NK-92 (cell line): Measurements from ENCODE around the gene TACO1.

ENCODE experiments used
- DNase-seq: peaks from one replicate; lab custom pipeline; 2025; ENCODE audit not compliant: unreplicated experiment; lab: John Stamatoyannopoulos, UW

Gene TACO1

DNA sequence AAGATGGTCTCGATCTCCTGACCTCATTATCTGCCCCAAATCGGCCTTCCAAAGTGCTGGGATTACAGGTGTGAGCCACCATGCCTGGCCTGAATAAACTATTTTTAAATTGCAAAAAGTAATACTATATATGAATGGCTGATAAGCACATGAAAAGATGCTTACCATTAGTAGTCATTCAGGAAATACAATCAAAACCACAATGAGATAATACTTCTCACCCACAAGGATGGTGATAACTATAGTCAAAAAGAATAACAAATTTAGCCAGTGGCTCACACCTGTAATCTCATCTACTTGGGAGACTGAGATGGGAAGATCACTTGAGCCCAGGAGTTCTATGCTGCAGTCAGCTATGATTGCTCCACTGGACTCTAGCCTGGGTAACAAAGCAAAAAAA is 2.4 kb upstream of the TACO1 start:
- no peak for DNase-seq

- no peak for DNase-seq
Observed at GRCh38 chr17:63601439-63602371, 1.0 kb downstream of the TACO1 start.

DNA sequence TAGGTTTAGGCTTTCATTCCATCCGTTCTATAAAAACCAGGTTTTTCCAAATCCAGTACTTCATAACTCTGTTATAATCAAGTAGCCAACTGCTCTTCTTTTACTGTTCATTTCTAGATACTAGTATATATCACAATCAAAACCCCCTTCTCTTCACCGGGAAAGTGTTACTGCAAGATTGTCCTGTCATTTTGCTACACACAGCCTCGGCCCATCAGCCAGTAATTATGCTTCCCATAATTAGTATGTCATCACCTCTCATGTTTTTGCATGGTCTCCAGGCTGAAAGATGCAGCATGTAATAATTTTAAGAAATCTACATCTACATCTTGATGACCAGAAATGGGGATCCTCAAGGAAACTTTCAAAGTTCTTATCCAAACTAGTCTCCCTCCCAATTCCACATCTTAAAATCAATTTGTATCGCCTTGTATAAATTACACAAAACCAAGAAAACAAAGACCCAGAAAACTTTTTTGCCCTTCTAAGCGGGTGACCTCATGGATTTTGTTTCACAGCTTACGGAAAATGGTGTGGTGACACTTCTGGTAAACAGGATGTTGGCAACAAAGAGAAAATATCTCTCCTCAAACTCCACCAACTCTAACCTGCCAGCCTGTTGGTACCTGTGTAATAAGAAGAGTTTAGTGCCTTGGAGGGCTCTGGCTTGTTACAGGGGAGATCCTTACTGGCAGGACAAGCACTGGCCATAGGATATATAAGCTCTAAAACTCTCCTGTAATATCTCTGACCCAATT is 9.3 kb downstream of the TACO1 start:
- no peak for DNase-seq

- DNase-seq, result no peak
Observed at GRCh38 chr17:63610854-63611253, 10.2 kb downstream of the TACO1 start.

GRCh38 chr17:63611354-63611753 is 10.7 kb downstream of the TACO1 start:
- no peak for DNase-seq

- no peak for DNase-seq
Observed at GRCh38 chr17:63613663-63614062, 13.0 kb downstream of the TACO1 start.

DNA sequence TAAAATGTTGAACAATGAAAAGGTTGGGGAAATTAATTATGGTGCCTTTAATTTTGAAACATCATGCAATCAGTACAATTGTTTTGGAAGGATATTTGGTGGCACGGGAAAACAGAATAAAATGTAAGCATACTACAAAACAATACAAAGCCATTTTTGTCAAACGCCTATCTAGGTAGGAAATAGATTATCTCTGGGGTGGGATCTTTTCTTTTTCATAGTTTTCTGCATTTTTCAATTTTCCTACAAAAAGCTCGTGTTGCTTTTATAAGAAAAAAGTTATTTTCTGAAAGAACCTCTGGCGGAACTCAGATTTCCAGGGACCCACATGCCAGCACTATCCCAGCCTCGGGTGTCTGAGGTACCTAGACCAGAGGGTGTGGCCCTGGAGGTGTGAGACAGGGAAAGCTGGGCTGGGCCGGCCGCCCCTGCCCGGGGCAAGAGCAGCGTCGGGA is 20.6 kb downstream of the TACO1 start:
- DNase-seq, result no peak

- peak; percentile 94 for DNase-seq
Observed at GRCh38 chr17:63621684-63622573, 21.2 kb downstream of the TACO1 start, which contains the start of gene MAP3K3. MAP3K3 (plus strand) TSS chr17:63622417; CDS start chr17:63622760, 343 bp downstream.

DNA sequence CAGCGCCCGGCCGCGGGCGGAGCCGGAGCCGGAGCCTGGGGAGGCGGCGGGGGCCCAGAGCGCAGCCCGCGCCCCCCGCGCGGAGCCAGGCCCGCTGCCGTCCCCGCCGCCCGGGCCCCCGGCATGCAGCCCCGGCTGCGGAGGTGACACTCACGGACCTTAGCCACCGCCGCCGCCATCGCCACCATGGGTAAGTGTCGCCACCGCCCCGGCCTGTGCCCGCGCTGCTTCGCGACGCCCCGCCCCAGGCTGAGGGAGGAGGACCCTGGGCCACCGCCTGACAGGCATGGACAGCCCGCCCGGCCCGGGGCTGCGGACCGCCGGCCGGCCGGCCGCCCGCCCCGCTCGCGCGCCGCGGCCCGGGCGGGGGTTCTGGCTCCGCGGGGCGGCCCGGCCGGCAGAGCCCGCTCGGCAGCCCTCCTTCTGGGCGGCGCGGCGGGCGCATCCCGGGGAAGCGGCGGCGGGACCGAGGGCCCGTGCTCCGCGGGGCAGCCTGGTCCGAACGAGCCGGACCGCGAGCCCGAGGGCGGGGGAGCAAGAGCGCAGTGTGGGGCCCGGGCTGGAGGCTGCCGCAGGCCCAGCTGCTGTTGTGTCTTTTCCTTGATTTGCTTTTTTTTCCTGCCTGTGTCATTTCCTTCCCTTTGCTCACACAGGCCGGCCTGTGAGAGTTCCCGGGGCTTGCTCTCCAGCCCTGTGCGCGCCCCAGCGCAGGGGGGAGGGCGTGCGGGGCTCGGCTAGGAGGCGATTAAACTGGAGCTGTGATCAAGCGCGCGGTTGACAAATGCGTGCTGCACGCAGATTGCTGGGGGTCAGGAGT is 22.1 kb downstream of the TACO1 start:
- no peak for DNase-seq

GRCh38 chr17:63623786-63624530 is 23.3 kb downstream of the TACO1 start:
- DNase-seq, result no peak

DNA sequence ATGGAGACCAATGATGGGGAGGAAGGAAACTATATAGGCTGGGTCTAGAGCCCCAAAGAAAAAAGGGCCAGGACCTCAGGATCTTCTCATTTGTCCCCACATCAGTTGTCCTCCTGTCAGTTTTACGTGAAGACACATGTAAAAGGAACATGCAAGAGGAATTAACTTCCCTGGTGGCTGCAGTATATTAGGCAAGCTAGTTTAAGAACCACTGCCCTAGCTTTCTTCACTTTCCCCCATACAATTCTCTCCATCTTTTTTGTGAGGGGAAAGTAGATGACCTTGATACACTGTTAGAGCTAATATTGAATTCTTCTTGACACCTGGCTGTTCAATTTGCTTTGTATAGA is 23.8 kb downstream of the TACO1 start:
- DNase-seq, result no peak

GRCh38 chr17:63626551-63627180 is 26.0 kb downstream of the TACO1 start:
- DNase-seq, result no peak

- DNase-seq, result no peak
Observed at GRCh38 chr17:63629627-63630026, 28.9 kb downstream of the TACO1 start.

- DNase-seq, result no peak
Observed at GRCh38 chr17:63631062-63631461, 30.4 kb downstream of the TACO1 start.

GRCh38 chr17:63631626-63632025 is 30.9 kb downstream of the TACO1 start:
- no peak for DNase-seq

DNA sequence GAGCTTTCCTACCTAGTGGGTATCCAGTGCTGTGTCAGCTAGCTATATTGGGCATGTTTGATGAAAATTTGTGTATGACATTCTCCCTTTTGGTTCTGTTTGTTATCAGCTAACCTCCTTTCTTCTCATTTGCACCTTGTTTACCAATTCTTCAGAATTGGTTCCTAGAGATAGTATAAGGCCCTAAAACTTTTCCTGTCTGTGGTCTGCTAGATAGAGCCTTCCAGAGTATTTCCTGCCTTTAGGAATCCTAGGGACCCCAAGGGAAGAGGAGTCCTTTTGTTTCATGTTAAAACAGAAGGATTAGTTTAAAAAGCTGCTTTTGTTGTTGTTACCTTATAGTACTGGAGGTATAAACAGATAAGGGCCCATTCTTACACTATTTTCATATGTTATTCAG is 33.0 kb downstream of the TACO1 start:
- DNase-seq, result no peak

- no peak for DNase-seq
Observed at GRCh38 chr17:63634163-63634562, 33.5 kb downstream of the TACO1 start.

DNA sequence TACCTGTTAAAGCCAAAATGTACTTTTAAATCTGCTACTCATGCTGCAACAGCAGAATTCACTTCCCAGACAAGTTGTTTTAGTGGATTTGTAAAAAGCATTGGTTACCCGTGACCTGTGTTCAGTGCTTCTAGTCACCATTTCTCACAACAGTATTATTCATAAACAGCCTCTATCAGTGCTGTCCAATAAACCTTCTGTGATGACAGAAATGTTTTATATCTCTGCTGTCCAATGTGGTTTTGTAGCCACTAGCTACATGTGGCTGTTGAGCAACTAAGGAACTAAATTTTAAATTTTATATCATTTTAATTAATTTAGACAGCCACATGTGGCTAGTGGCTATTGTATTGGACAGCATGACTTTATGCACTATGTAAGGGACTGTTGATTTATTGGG is 34.1 kb downstream of the TACO1 start:
- no peak for DNase-seq

DNA sequence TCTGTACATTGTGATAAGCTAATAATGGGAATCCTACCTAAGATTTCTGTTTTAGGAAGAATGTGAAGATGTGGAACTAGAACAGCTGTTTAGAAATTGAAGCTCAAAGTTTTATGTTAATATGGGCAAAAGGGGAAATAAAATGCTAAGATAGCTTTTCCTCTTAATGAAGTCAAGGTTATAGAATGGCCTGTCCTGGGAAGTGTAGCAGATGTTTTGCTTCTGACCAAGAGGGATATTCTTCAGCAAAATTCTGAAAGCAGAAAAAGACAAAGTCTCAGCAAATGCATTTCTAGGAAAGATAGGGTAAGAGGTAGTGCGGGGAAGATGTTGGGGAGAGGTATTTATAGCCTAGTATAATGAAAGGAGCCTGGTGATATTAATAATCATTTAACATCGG is 34.6 kb downstream of the TACO1 start:
- no peak for DNase-seq
